DMS153 (cell line): ENCODE measurements around the gene COL2A1.
A peak's percentile ranks its signal among the peaks of the same experiment; 100 is the strongest.

Source experiments
- DNase-seq: peaks from one replicate; lab custom pipeline; 2025; lab: John Stamatoyannopoulos, UW

Gene COL2A1

DNA sequence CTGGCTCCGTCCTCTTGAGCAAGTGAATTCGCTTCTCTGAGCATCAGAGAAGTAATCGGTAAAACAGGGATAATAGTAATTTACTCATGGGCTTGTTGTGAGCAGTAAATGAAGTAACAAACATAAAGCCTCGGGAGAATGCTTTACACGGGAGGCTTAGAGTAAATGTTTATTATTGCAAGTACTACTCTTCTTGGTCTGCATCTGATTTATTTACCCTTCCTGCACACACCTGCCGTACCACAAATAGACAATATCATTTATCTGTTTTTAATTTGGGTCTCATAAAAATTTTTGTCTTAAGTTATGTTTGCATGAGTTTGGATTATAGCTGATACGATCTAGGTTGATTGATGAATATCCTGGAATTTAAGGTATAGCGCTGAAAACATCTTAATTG lies 7.8 kb upstream of the COL2A1 start:
- no peak for DNase-seq

DNA sequence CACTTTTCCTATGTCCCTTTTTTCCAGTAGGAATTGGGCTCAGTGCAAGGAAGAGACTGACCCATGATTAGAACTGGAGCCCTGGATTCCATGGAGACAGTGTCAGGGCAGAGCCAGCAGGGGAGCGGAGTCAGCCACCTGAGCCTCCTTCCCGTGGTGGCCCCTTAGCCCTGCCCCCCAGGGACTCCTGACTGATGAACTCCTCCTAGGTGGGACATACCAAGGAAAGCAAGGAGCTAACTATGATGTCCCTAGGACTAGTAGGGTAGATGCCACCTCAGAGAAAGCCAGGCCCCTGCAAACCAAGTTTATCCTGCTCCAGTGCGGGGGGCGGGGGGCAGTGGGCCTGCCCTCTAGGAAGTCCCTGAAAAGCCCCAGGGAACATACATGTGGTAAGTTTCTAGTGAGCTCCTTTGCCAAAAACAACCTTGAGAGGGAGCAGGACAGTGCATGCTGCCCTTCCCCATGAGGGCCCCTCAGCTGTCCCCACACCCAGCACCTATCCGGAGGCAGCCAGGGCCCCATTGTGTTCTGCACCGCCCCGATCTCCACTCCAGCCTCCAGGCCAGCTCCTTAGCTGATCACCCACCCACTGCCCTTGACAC lies 6.2 kb upstream of the COL2A1 start:
- no peak for DNase-seq

DNA sequence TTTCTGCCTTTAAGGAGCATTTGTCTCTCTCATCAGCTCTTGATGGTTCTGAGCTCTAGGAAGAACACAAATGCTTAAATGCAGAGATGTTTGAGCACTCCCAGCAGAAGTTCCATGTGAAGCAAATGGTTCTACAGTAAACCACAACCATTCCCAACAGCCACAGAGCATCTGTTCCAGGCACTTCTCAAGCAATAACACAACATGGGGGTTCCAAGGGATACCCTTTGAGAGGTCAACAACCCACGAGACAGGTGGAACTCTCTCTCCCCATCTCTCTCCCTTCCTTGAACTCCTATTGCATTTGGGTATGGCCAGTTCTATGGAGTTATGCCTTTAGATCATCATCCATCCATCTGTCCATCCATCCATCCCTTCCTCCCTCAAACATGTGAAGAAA lies 5.2 kb upstream of the COL2A1 start:
- DNase-seq = no peak

DNA sequence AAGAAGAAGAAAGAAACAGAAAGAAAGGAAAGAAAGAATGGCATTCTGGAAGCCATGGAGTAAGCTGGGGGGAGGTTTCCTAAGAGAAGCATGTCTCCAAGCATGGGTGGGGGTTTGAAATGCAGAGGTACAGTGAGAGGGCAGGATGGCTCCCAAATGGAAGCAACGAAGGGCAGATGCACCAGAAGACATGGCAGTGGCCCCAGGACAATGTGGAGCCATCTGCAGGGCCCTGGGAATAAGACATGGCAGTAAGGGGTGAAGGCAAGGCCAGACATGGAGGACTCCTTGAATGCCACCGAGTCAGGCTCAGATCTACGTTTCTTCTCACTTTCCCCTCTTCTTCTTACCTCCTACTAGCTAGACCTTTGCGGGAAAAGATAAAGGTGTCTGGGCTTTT lies 4.7 kb upstream of the COL2A1 start:
- DNase-seq = no peak

DNA sequence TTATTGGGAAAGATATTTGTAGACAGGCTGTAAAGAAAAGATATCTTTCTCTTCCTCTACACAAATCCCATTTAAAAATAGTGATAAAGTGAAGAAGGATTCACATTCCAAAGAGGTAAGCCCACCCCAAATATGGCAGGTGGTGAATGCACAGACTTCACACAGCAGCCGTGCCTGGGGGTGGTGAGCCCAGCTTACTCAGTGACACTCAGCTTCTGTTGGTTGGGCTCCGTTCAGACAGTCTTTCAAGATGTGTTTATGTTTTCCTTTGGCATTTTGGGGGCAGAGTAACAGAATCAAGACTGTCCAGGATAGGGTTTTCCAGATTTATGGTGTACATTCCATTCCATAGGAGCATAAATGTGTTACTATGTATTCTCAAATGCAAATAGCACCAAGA lies 4.1 kb upstream of the COL2A1 start:
- no peak for DNase-seq

DNA sequence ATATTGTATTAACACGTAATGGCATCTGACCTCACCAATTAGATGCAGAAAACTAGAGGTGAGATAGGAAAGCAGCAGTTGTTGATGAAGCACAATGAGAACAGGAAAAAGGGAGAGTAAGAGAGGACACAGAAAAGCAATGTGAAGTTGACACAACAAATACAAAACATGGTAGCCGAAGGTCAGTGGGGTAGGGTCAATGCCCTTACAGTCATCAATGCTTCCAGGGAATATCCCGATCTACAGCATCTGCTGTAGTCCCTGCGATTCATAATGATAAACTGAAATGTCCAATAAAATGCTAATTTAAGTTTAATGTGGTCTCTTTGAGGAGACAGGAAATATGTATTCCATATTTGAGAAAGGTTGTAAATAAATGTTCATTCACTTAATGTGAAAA lies 2.9 kb upstream of the COL2A1 start:
- DNase-seq = no peak

DNA sequence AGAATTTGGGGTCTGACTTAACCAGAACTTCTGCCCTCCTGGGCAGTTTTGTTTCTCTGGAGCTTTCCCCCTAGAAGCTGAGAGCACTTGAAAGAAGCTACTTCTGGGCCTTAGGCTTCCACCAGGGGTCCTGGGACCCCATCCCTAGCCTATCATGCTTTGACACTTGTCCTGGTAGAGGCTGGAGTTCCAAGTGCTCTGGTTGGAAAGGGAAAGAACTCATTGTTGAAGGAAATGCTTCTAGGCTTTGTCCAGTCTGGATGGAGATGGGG lies 1.4 kb upstream of the COL2A1 start:
- DNase-seq = no peak

DNA sequence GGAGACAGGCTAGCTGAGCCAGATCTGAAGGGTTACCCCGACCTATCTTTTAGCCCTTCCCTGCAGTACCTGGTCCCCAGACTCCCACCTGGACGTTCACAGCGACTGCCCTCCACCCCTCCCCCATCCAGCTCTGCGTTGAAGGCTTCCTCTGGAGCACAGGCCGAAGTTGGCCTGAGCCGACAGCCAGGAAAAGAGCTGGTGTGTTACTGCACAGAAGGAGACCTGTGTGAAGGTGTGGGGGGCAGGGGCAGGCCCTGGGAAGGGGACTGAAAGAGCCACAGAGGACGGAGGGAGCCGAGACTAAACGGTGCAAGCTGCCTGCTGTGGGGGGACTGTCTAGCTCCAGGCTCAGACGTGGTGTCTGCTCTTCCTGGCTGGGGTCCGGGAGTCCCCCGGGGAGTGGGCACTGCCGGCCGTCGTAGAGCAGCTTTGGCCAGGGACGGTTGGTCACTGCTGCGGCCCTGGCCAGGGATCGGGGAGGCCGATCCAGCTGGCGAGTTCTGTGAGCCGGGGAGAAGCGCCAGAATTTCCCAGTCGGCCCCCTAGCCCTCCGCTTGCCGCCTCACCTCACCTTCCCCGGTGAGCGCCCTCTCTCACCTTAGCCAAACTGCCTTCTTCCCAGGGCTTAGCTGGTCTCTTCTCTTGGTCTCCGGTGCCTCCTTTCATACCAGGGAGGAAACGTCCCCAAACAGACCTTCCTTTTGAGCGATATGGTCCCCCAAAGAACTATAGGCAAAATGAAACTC lies 899 bp upstream of the COL2A1 start:
- DNase-seq = no peak

DNA sequence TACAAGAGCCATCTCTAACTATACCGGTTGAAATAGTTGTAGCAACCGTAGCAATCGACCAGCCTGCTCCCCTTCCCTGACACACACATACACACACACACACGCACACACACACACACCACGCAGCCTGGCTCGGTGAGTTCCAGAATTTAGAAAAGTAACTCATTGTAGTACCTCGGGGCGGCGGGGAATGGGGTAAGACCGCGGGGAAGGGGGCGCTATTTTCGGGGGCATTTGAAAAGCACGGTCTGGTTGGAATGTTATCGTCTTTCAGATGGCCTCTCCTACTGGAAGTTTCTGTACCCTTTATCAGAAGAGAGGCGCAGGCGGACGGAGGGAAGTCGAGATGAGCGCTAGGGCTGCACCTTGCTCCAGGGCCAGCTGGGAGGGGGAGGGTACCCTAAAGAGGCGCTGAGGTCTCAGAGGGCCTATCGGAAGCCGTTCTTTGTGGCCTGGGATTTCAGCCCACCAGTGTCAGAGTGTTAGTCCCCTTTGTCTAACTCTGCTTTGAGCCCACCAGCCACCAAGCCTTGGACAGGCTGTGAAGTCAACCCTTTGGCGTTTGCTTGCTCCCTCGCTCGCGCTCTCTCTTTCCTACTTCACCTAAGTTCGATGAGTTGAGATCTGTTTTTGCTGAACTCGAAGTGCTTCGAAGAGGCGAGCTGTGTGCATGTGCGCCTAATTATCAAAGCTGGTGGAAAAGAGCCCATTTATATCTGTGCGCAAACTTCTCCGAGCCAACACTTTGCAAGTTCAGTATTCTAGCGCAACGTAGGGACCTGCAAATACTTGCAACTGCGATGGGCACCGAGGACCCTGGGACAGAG lies 837 bp downstream of the COL2A1 start:
- no peak for DNase-seq

DNA sequence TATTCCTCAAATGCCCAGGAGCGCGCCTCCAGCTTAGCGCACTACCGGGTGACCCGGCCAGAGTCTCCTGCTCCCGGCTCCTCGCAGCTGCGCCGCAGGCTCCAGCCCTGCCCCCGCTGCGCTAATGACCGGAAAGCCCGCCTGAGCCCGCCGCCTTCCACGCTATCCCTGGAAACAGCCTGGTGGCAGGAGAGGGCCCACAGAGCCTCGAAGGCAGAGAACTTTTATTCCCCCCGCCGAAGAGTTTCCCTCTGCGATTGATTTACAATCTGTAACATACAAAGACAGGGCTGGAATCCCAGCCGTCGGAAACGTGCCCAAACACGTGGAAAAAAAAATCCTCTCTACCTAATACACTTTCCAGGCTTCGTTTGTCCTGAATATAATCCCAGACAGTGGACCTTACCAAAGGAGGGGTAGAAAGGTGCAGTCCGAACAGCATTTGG lies 1.5 kb downstream of the COL2A1 start:
- DNase-seq = peak; percentile 15

DNA sequence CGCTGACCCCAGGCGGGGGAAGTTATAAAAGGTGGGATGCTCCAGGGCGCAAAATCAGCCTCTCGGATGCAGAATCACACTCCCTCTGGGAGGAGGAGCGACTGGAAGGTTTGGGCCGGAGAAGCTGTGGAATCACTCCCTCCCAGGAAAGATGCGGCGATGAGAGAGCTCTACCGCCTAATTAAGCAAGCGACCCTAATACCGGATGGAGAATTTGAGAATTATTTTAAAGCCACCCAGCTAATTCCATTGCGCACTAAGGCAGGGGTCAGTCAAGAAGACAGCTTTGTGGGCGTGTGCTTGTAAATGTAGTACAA lies 1.9 kb downstream of the COL2A1 start:
- DNase-seq = no peak

DNA sequence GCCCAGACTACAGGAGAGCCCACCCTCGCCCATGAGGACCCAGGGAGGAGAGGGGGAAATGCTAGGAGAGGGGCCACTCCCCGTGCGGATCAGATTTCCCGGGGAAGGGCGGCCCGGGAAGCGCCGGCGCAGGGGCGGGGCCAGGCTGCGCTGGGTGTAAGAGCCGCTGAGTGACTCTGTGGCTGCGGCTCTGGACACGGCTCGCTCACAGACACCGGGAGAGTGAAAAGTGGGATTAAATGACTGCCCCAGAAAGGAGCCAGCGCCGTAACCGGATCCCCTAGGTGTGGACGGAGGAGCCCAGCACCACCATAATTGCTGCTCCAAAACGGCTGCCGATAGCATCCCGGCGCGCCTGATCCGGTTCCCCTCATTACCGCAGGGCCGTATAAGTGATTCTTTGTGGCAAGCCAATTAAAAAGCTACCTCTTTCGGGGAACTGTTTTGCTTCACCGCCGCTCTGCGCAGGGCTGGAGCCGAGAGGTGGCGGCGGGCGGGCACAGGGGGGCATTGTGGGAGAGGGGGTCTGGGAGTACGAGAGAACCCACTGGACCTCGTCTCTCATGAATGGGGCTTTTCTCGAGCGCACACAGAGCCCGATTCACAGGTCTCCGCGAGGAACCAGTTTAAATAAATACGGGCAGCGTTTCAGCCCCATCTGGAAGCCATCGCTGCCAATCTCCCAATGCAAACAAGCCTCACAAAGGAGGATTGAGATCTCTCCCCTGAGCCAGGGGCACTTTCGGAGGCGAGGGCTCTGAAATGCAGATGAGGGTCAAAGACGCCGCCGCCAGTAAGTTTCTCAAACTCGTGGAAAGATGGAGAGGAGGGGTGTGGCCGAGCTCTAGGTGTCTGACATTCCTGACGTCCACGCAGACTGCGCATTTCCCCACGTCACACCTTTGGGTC lies 2.5 kb downstream of the COL2A1 start:
- DNase-seq = no peak

DNA sequence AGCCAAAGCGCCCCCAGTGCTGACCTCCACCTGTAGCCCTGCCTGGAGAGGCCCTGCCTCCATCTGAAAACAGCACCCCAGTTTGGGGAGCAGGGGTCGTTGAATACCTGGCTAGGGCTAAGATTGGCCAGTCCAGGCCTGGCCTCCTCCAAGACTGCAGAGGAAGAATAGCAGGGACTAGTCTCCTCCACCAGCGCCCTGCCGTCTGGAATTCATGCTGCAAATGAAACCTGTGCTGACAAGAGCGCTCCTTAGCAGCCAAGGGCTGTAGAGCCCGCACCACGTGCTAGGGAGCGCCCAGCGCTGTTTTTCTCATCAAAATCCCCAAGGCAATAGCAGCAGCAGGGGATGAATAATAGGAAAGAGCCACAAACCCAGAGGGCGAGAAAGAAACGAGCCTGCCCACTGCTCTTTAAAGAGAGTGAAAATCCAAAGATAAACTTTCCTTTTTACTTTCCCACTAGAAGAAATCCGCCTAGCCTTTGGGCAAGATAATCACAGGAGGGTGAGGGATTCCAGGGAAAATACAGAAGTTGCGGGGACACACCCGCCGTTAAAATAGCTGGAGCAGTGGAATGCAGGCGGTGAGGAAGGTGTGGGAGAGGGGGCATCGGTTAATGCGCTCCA lies 3.3 kb downstream of the COL2A1 start:
- DNase-seq = peak; percentile 35

DNA sequence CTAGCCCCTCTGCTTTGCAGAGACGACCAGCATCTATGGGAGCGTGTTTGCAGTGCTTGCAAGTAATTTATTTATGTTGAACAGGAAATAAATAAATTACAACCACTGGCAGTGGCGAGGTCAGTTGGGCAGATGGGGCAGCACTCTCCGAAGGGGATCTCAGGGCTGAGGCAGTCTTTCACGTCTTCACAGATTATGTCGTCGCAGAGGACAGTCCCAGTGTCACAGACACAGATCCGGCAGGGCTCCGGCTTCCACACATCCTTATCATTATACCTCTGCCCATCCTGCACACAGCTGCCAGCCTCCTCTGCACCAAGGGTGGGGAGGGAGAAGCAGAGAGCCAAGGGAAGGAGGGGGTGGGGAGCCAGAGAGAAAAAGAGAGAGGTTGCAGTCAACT lies 4.5 kb downstream of the COL2A1 start:
- no peak for DNase-seq

DNA sequence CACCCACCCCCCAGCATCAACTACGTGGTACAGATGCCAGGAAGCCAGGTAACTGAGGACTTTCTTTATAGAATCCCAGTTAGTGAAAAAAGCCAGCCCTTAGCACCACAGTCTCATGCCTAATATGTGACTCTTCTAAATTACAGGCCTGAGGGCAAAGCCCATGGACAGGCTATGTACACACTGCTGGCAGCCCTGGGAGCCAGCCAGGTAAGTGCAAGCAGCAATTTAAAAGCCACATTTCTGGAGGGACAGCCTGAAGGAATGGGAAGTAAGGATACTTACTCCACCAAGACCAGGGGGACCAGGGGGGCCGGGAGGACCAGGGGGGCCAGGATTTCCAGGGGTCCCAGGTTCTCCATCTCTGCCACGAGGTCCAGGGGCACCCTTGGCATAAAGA lies 7.0 kb downstream of the COL2A1 start:
- no peak for DNase-seq

DNA sequence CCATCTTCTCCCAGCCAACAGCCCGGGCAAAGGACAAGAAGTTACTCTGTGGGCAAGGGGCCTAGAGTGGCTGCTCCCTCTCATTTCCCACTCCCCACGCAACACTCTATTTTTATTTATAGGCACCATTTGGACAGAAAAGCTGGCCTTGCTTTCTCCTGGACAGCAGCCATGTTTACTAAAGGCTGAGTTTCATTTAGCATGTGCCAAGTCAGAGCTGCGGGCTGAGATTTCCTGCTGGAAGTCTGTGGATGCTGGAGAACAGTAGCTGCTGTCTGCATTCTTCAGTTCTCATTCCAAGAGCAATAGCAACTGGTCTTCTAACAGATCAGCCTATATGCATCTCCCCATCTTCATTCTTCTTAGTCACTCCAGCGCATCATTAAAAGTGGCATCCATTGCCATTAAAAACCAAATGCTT lies 8.3 kb downstream of the COL2A1 start:
- no peak for DNase-seq

DNA sequence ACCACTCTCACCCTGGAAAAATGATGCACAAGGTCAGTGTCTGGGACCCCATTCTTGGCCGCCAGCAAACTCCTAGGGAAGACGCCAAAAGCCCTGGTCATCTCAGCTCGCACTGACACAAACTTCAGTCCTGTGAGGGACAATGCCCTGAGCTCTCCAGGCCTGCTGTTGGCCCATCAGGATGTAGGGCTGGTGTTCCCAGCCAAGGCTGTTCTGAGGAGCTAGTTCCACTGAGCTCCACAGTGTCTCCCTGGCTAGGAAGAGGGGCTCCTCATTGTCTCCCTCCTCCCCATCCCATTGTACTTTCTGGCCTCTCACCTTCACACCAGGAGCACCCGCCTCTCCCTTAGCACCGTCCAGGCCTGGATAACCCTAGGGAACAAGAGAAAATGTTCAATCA lies 10.8 kb downstream of the COL2A1 start:
- DNase-seq = no peak

DNA sequence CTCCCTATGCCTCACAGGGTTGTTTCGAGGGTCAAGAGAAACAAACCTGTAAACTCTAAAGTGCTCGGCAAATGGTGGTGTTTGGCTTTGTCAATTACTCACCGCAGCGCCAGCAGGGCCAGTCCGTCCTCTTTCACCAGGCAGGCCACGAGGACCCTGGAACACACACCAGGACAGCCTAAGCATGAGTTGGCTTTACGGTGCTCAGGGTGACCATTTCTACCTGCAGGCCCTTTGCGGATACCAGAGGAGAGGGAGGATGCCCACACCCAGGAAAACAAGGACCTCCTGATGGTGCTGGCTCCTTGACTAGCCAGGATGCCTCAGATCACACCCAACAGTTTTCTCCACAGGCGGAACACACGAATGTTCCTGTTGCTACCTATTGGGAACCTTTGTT lies 11.5 kb downstream of the COL2A1 start:
- DNase-seq = no peak

DNA sequence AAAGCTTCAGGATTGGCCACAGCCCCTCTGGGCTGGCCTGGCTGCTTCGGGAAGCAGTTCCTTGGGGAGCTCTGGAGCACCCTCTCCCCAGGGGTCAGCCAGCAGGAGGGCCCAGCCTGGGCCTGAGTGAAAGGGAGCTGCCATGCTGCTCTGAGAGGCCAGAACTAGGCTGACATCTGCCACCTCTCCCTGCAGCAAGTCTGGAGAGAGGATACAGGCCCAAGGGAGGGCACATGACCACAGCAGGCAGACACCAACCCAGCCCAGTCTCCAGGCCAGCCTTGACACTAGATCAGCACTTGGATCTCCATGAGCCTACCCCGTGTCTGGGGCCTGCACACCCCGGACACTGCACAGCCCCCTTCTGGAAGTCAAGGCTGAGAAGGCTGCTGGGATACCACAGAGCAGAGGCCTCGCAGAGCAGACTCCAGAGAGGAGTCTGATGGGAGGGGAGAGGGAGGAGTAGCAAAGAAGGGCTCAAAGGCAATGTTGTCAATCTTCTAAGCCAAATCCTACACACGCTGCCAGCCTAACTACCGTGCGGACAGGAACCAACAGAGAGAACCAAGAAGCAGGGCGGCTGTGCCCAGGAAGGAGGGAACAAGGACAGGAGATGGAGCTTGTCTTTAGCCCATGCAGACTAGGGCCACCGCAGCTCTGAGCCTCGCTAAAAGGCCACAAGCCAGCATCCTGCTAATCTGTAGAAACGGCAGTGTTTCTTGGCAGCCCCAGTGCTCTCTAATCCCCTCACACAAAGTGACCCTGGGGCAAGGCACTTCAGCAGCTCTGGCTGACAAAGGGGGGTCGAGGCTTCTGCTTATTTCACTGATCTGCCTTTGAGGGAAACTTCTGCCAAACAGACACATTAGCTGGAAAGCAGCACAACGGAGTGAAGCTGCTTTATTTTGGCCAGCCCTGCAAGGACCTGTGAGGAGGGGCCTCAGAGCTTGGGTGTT lies 12.9 kb downstream of the COL2A1 start:
- DNase-seq = no peak

DNA sequence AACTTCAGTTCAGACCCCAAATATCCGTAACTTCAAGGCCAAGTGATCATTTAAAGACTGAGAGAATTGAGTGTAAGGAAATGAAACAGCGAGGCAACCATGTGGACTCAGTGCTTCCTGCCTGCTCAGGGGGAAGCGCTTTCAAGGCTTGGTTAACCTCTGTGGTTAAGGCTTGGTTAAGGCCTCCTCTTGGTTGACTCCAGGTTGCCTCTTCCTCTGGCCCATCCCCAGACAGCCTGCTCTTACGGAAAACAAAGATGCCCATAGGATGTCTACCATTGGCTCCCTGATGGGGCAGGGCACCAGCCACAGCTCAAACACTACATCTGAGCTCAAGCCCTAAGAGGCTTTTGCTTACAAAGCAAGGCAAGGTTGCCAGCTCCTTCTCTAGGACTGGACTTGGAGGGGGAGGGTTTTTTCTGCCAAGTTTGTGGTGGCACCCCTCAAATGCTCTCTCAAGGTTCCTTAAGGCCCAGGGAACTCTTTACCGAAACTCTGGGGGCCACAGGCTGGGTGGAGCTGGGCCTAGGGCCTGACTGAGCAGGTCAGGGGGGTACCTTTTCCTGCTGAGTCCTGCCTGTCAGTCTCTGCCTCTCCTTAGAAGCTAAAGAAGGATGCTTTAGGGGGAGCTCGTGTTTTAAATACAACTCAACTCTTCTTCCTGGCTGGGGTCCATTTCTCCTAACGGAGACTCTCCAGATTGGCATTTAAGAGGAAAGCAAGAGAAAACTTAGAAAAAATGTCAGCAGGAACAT lies 13.7 kb downstream of the COL2A1 start:
- no peak for DNase-seq
